GM18870 (cell line): ENCODE data around the gene OR4S1.
A peak's percentile ranks its signal among the peaks of the same experiment; 100 is the strongest.
"Not testable (repeated sequence)": the region's sequence is repeated elsewhere in the genome, so short reads cannot be mapped to it uniquely, and the experiment has no call there.

Source experiments
- ATAC-seq: cut with Tn5 transposase; IDR thresholded peaks from one replicate; pipeline ENCODE4 v1.9.1; 2021; ENCODE audit warnings: moderate library complexity; ENCODE audit not compliant: unreplicated experiment

OR4S1 gene

GRCh38 chr11:48305923-48306322 lies at the start of gene OR4S1:
Gene OR4S1 (plus strand): TSS chr11:48306223. CDS start chr11:48306223, 0 bp downstream.
- no peak for ATAC-seq

- ATAC-seq = no peak
Observed at GRCh38 chr11:48261600-48261999, 44.4 kb upstream of the OR4S1 start.

- ATAC-seq = no peak
Observed at GRCh38 chr11:48263423-48263911, 42.6 kb upstream of the OR4S1 start, which contains the start of gene OR4X1. Gene OR4X1 (plus strand): TSS chr11:48263861. CDS start chr11:48263861, 0 bp downstream.

- no peak for ATAC-seq
Observed at GRCh38 chr11:48270621-48271020, 35.4 kb upstream of the OR4S1 start.

- ATAC-seq = no peak
Observed at GRCh38 chr11:48272606-48273005, 33.4 kb upstream of the OR4S1 start.

GRCh38 chr11:48307760-48308386 lies 1.9 kb downstream of the OR4S1 start:
- ATAC-seq = peak; percentile 92

- ATAC-seq = not testable (repeated sequence)
Observed at GRCh38 chr11:48313590-48313989, 7.6 kb downstream of the OR4S1 start.

- ATAC-seq = not testable (repeated sequence)
Observed at GRCh38 chr11:48319813-48320212, 13.8 kb downstream of the OR4S1 start.

GRCh38 chr11:48324620-48325019 lies 18.6 kb downstream of the OR4S1 start, which contains the start of gene OR4C3:
Gene OR4C3 (plus strand): TSS chr11:48324920. CDS start chr11:48325022, 102 bp downstream.
- not testable (repeated sequence) for ATAC-seq

- ATAC-seq = no peak
Observed at GRCh38 chr11:48341466-48341865, 35.4 kb downstream of the OR4S1 start.

- ATAC-seq = not testable (repeated sequence)
Observed at GRCh38 chr11:48342505-48342904, 36.5 kb downstream of the OR4S1 start.

- not testable (repeated sequence) for ATAC-seq
Observed at GRCh38 chr11:48346286-48346685, 40.3 kb downstream of the OR4S1 start.

- ATAC-seq = no peak
Observed at GRCh38 chr11:48354013-48354412, 48.0 kb downstream of the OR4S1 start.

GRCh38 chr11:48354677-48355076 lies 48.7 kb downstream of the OR4S1 start:
- ATAC-seq = no peak
